HL-60 (cell line): Measurements from ENCODE around the gene PAQR9.

ENCODE experiments used
- SPI1 ChIP-seq: IDR thresholded peaks from 2 replicates; pipeline ENCODE4 v1.6.1; 2012; ENCODE audit warnings: low read depth, mild to moderate bottlenecking, borderline replicate concordance
- TF ChIP-seq, protein P1 (sequence below): IDR thresholded peaks from one replicate; pipeline ENCODE4 v1.5.1; 2011; ENCODE audit warnings: low read length, control low read depth, inconsistent platforms; ENCODE audit not compliant: insufficient read depth

- TF ChIP-seq, protein P1, sequence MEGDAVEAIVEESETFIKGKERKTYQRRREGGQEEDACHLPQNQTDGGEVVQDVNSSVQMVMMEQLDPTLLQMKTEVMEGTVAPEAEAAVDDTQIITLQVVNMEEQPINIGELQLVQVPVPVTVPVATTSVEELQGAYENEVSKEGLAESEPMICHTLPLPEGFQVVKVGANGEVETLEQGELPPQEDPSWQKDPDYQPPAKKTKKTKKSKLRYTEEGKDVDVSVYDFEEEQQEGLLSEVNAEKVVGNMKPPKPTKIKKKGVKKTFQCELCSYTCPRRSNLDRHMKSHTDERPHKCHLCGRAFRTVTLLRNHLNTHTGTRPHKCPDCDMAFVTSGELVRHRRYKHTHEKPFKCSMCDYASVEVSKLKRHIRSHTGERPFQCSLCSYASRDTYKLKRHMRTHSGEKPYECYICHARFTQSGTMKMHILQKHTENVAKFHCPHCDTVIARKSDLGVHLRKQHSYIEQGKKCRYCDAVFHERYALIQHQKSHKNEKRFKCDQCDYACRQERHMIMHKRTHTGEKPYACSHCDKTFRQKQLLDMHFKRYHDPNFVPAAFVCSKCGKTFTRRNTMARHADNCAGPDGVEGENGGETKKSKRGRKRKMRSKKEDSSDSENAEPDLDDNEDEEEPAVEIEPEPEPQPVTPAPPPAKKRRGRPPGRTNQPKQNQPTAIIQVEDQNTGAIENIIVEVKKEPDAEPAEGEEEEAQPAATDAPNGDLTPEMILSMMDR = no peak
- no peak for TF ChIP-seq SPI1
These were observed 3.3 kb upstream of the PAQR9 start for GRCh38 chr3:142966808-142967207.
